Esophagus (tissue), 2 donors: ENCODE results near the gene ZMYND12. TPM values are rescaled to one million over a fixed set of nuclear protein-coding genes. Genes with fewer than 3 reads are reported as not detected.

Source experiments
- H3K27ac ChIP-seq, 2 donors: one replicate each; pipeline ENCODE4 v1.5.1; 2013; ENCODE audit warnings: low read depth in 2 of 2, mild to moderate bottlenecking in 2 of 2, inconsistent platforms in 1 of 2, low read length in 1 of 2, moderate library complexity in 1 of 2
- H3K27me3 ChIP-seq, 2 donors: one replicate each; pipeline ENCODE4 v1.6.1; 2013; ENCODE audit warnings: low read length in 2 of 2, control low read depth in 1 of 2, mild to moderate bottlenecking in 1 of 2; ENCODE audit not compliant: insufficient read depth in 2 of 2, control insufficient read depth in 1 of 2
- H3K36me3 ChIP-seq, 2 donors: one replicate each; pipeline ENCODE4 v1.6.1; 2013; ENCODE audit warnings: low read length in 1 of 2; ENCODE audit not compliant: control insufficient read depth in 2 of 2, insufficient read depth in 2 of 2
- H3K4me1 ChIP-seq, 2 donors: one replicate each; pipeline ENCODE4 v1.6.1; 2013; ENCODE audit warnings: low read length in 1 of 2; ENCODE audit not compliant: control insufficient read depth in 2 of 2, insufficient read depth in 2 of 2
- H3K4me3 ChIP-seq, 2 donors: one replicate each; pipeline ENCODE4 v1.5.1; 2013; ENCODE audit warnings: low read length in 2 of 2, mild to moderate bottlenecking in 2 of 2, low read depth in 1 of 2, moderate library complexity in 1 of 2
- H3K9me3 ChIP-seq, 2 donors: one replicate each; pipeline ENCODE4 v1.6.1; 2013; ENCODE audit warnings: mild to moderate bottlenecking in 2 of 2, low read depth in 1 of 2, low read length in 1 of 2, moderate library complexity in 1 of 2; ENCODE audit not compliant: control insufficient read depth in 2 of 2, insufficient read depth in 1 of 2
- WGBS, 2 donors: extraction: QIAGEN DNeasy Blood & Tissue Kit; methylation state at CpG; one replicate each; pipeline ENCODE4 v1.1.7; 2013; 5-methylcytosine and 5-hydroxymethylcytosine counted together
- polyA plus RNA-seq, 2 donors: library from polyadenylated mRNA; stranded (reverse); fragments of 200-250 nt; gene quantifications; one replicate each; pipeline ENCODE4 v1.2.3, GENCODE V29; 2013
- donor health status: healthy with polysubstance abuse.
- donor health status: Bipolar disorder and iron deficiency.

Gene ZMYND12
- polyA plus RNA-seq, 2 donors = 0.24 to 0.36 TPM

- WGBS, 2 donors = 1% methylated on average over 82 to 101 of the region's 101 CpGs
- no peak within 1 kb of the TSS for H3K27ac ChIP-seq
- H3K4me1 ChIP-seq = peaks cover 0 to 7% of the 10 kb centered on the region in 2 donors
- no peaks in the 10 kb centered on the region for H3K9me3 ChIP-seq
- no peaks in the 10 kb centered on the region for H3K36me3 ChIP-seq
- H3K4me3 ChIP-seq = peak within 1 kb of the TSS; percentile 52 to 59
- H3K27me3 ChIP-seq = peaks cover 4 to 5% of the 10 kb centered on the region in 2 donors
Measured at GRCh38 chr1:42380586-42381279, 75.1 kb downstream of the ZMYND12 start, which contains the start of gene RIMKLA. Gene RIMKLA (plus strand): TSS chr1:42380792. CDS start chr1:42380935, 143 bp downstream.

Other genes with a start within 250 kb of the ZMYND12 start
- 1 to 10 TPM; 7.0 to 8.8 TPM for gene FOXJ3, start 120.8 kb downstream of the ZMYND12 start, polyA plus RNA-seq
- under 1 TPM; 0.06 to 0.12 TPM for gene RIMKLA, start 75.2 kb downstream of the ZMYND12 start, polyA plus RNA-seq
- gene PPCS, start 521 bp upstream of the ZMYND12 start, polyA plus RNA-seq = 100 to 1,000 TPM in 1 of 2 donors, 10 to 100 TPM in 1; 68.4 to 157 TPM
- under 1 TPM; 0.35 to 0.88 TPM for gene CCDC30, start 7.3 kb upstream of the ZMYND12 start, polyA plus RNA-seq
- 10 to 100 TPM; 44.9 to 48.9 TPM for gene PPIH, start 202.4 kb upstream of the ZMYND12 start, polyA plus RNA-seq
- 100 to 1,000 TPM; 381 to 428 TPM for gene YBX1, start 226.4 kb upstream of the ZMYND12 start, polyA plus RNA-seq